Frontal cortex (tissue), 4 donors: ENCODE measurements around the gene NOM1. TPM values are rescaled to one million over a fixed set of nuclear protein-coding genes. Genes with fewer than 3 reads are reported as not detected.

Experiments used
- DNase-seq, 2 donors: peaks; one replicate each; pipeline ENCODE4 v3.0.0; 2012; ENCODE audit warnings: low spot score in 2 of 2
- FAIRE-seq: peaks from 2 replicates; lab custom pipeline; 2012; peaks lifted over from hg19 to GRCh38; lab: Jason Lieb, UNC
- total RNA-seq: library from RNA; depleted of rRNA; stranded (reverse); fragments of >200 nt; gene quantifications from one replicate; pipeline ENCODE4 v1.2.3, GENCODE V29; 2014
- donor health status: control.
- donor health status: control.
- donor health status: control.

NOM1 gene
- total RNA-seq, 1 donor from 2014 or later, result 22.8 TPM

GRCh38 chr7:157013602-157014549, 64.4 kb downstream of the NOM1 start:
- FAIRE-seq, result no peak
- DNase-seq, result no peak

- DNase-seq (no peak), FAIRE-seq (no peak)
Observed at GRCh38 chr7:157014635-157015555, 65.4 kb downstream of the NOM1 start.

- DNase-seq (no peak), FAIRE-seq (no peak)
Observed at GRCh38 chr7:157016024-157016351, 66.5 kb downstream of the NOM1 start.

- FAIRE-seq, result no peak
- DNase-seq, result no peak
Observed at GRCh38 chr7:157016352-157017041, 67.0 kb downstream of the NOM1 start.

GRCh38 chr7:157017149-157017548, 67.6 kb downstream of the NOM1 start:
- no peak for FAIRE-seq
- no peak for DNase-seq

GRCh38 chr7:157017603-157018327, 68.3 kb downstream of the NOM1 start:
- DNase-seq (no peak), FAIRE-seq (no peak)

GRCh38 chr7:157018328-157018996, 69.0 kb downstream of the NOM1 start:
- FAIRE-seq (no peak), DNase-seq (no peak)

- no peak for DNase-seq
- FAIRE-seq, result no peak
Observed at GRCh38 chr7:157018997-157019608, 69.6 kb downstream of the NOM1 start.

- FAIRE-seq (no peak), DNase-seq (no peak)
Observed at GRCh38 chr7:157019718-157020451, 70.4 kb downstream of the NOM1 start.

- DNase-seq (no peak), FAIRE-seq (no peak)
Observed at GRCh38 chr7:157020514-157021070, 71.1 kb downstream of the NOM1 start.

GRCh38 chr7:157021071-157021870, 71.8 kb downstream of the NOM1 start:
- FAIRE-seq, result no peak
- DNase-seq, result no peak

- FAIRE-seq (no peak), DNase-seq (no peak)
Observed at GRCh38 chr7:157021871-157022680, 72.6 kb downstream of the NOM1 start.
